COLO829 (cell line): Measurements from ENCODE around the gene CCL16.
"Not testable (repeated sequence)": the region's sequence is repeated elsewhere in the genome, so short reads cannot be mapped to it uniquely, and the experiment has no call there.

Experiments
- DNase-seq: peaks from one replicate; pipeline ENCODE4 v3.0.0; 2012; ENCODE audit warnings: low spot score

The CCL16 gene

DNA sequence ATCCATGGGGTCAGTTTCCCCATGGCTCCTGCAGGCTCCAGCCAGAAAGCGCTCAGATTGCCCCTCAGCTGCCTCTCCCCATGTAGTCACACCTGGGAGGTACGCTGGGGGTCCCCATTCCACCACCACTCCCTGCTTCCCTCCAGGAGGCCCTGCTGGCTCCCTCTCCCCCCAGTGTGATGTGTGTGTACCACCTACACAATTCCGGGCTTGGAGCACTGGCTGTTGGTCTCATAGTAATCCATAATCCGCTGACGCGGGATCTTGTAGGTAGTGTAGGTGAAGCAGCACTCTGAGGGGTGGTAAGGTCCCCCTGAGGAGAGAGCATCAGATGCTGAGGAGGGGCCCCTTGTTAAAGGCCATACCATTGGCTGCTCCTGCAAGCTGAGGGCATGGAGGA lies 2.8 kb upstream of the CCL16 start:
- no peak for DNase-seq

GRCh38 chr17:35982409-35983191 lies 1.3 kb upstream of the CCL16 start:
- no peak for DNase-seq

- DNase-seq = no peak
These were observed 622 bp upstream of the CCL16 start for GRCh38 chr17:35981908-35982330.

- DNase-seq = no peak
These were observed 3.0 kb downstream of the CCL16 start for GRCh38 chr17:35978346-35978745.

- DNase-seq = no peak
These were observed 3.8 kb downstream of the CCL16 start for GRCh38 chr17:35977509-35977908.

DNA sequence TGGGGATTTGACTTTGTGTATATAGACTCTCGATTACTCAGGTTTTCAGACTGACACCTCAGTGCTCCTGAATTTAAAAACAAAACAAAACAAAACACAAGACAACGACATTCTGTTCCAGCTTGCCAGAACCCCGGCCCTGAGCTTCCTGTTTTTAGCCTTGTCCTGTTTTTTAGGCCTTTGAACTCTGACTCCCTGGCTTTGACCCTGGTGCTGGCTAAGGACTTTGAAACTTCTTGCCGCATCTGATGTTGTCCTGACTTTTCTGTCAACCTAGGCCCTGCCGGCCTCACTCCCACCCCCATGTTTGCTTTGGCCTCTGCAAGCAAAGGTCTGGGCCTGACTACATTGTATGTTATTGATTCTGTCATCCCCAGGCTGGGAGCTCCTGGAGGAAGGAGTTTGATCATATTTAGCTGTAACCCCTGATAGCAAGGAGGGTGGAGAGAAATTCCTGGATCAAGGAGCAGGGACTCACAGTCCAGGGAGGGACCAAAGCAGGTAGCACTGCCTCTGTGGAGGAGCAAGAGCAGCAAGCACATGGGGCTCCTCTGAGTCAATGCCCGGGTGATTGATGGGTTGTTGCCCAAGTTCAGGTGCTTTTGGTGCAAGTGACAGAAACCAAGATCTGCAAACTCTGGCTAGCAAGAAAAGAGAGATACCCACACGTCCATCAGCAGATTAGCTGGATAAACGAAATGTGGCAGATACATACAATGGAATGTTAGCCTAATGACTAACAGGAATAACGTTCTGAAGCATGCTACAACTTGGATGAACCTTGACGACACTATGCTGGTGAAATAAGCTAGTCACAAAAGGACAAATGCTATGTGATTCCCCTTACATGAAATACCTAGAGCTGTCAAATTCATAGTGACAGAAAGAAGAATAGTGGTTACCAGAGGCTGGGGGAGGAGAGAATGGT lies 7.7 kb downstream of the CCL16 start:
- DNase-seq = no peak

DNA sequence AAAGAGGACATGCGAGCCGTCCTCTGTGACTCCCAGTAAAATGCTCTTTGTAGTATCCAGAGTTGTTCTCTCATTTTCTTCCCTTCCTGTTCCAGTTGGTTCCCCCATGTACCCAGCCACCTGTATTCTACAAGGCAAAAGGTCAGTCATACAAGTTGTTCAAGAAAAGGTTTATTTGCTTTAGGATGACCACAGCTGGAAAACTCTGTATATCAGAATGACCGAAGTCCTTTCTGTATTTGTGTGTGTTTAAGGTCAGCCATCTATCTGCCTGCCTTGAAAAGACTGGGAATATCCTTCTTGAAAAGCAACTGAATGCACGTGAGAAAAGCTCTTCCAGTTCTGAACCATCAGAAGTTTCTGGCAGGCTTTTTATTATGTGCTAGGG lies 8.4 kb downstream of the CCL16 start:
- DNase-seq = no peak

- DNase-seq = no peak
These were observed 8.8 kb downstream of the CCL16 start for GRCh38 chr17:35972535-35972934.

GRCh38 chr17:35972066-35972465 lies 9.2 kb downstream of the CCL16 start:
- peak; percentile 66 for DNase-seq

GRCh38 chr17:35969558-35970380 lies 11.5 kb downstream of the CCL16 start:
- DNase-seq = peak; percentile 69

- no peak for DNase-seq
These were observed 12.7 kb downstream of the CCL16 start for GRCh38 chr17:35968520-35969054.

GRCh38 chr17:35965272-35965671 lies 16.0 kb downstream of the CCL16 start:
- DNase-seq = no peak

DNA sequence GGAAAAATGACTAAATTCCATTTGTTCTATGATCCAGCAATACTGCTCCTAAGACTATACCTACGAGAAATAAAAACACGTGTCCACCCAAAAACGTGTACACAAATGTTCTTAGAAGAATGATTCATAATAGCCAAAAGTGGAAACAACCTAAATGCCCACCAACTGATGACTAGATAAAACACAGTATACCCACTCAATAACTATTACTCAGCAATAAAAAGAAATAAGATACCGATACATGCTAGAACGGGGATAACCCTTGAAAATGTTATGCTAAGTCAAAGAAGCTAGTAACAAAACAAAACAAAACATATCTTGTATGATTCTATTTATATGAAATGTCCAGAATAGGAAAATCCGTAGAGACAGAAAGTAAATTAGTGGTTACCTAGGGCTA lies 17.6 kb downstream of the CCL16 start:
- no peak for DNase-seq

DNA sequence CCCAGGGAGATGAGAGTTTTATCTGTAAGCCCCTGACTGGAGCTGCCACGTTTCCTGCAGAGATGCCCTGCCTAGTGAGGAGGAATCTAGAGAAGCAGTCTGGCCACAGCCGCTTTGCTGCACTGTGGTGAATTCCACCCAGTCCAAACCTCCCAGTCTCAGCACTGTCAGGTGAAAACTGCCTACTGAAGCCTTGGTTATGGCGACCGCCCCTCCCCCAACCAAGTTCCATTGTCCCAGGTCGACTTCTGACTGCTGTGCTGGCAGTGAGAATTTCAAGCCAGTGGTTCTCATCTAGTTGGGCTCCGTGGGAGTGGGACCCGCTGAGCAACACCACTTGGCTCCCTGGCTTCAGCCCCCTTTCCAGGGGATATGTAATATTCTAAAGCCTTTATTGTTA lies 27.6 kb downstream of the CCL16 start:
- no peak for DNase-seq

- DNase-seq = no peak
These were observed 31.9 kb downstream of the CCL16 start for GRCh38 chr17:35949401-35949800.

GRCh38 chr17:35948092-35948491 lies 33.2 kb downstream of the CCL16 start:
- DNase-seq = no peak

- peak; percentile 48 for DNase-seq
These were observed 34.1 kb downstream of the CCL16 start for GRCh38 chr17:35947156-35947585.

DNA sequence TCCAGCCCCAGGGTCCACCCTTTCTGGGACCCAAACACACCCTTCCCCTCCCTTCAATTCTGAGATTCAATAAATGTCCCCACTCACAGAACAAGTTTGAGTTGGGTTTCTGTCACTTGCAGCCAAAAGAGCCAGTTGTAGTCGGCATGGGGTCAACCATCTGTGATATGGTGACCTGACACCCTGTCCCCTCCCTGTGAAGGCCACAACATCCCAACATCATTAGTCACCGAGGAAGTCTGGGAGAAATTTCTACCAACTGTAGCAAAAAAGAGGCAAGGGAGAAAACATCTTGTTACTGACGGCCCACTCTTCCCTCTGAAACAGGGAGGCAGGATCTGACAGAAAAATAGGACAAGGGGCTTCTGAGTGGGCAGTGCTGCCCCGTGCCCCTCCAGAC lies 37.1 kb downstream of the CCL16 start:
- no peak for DNase-seq

GRCh38 chr17:35943537-35943936 lies 37.8 kb downstream of the CCL16 start, which contains the start of gene LYZL6:
TSS of gene LYZL6 (minus strand) at chr17:35943713. CDS start at chr17:35939356, 4,357 bp downstream.
- no peak for DNase-seq

- no peak for DNase-seq
These were observed 38.6 kb downstream of the CCL16 start for GRCh38 chr17:35942588-35943186.

- not testable (repeated sequence) for DNase-seq
These were observed 42.8 kb downstream of the CCL16 start for GRCh38 chr17:35938492-35938891.
